GM18502 (cell line): ENCODE results near the gene SLC35E2B.
"Not testable (repeated sequence)": the region's sequence is repeated elsewhere in the genome, so short reads cannot be mapped to it uniquely, and the experiment has no call there.

ENCODE experiments used
- ATAC-seq: cut with Tn5 transposase; IDR thresholded peaks from one replicate; pipeline ENCODE4 v1.9.1; 2021; ENCODE audit warnings: mild to moderate bottlenecking; ENCODE audit not compliant: unreplicated experiment, poor library complexity

Gene SLC35E2B

GRCh38 chr1:1692714-1693647 is at the start of gene SLC35E2B:
Gene SLC35E2B (minus strand): TSS chr1:1692795. CDS start chr1:1676699, 16,096 bp downstream.
- peak; percentile 76 for ATAC-seq

DNA sequence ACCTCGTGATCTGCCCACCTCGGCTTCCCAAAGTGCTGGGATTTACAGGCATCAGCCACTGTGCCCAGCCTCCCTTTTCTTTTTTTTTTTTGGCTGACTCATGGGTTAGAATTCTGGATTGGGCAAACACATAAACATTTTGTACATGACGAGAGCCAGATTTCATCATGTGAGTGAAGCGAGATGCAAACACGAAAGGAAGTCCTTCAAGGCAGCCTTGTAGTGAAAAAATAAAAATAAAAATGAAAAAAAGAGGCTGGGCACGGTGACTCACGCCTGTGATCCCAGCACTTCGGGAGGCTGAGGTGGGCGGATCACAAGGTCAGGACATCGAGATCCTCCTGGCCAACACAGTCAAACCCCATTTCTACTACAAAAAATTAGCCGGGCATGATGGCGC is 48.4 kb upstream of the SLC35E2B start:
- ATAC-seq: not testable (repeated sequence)

GRCh38 chr1:1738799-1739337 is 46.3 kb upstream of the SLC35E2B start:
- ATAC-seq: not testable (repeated sequence)

DNA sequence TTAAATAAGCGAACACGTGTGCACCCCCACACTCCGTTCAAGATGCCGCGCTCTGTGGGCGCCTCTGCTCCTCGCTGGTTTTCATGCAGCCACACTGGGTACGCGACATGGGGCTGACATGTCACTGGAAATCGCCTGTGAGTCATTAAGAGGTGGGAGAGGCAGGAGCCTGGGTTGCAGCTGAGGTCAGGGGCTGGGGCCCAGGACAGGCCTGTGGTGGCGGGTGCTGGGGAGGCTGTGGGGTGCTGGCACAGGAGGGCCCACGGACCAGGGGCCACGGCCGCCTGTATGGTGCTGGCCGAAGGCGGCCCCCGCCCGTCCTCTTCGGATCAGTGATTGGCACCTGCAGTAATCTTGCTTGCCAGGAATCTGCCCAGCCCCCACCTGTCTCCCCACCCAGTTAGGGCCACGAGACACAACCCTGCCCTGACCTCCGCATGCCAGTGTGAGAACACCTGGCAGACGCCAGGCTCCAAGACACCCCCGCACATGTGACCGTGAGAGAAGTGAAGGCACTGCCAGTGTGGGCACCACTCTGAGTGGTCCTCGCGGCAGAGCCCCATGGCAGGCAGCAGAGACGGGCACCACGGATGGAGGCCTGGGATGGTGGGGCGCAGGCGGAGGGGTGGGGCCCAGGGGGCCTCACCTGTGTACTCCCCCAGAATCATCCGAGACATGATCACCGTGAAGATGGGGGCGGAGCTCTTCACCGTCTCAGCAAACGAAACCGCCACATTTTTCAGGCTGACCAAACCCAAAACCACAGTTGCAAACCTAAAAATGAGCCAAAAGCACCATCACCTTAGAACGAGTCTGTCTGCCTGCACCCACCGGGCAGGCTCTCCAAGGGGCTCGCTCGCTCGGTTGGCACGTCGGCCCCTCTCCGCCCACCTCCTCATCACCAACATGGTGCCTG is 45.3 kb upstream of the SLC35E2B start:
- not testable (repeated sequence) for ATAC-seq

- no peak for ATAC-seq
These were observed 39.8 kb upstream of the SLC35E2B start for GRCh38 chr1:1732381-1732780.

- ATAC-seq: no peak
These were observed 38.3 kb upstream of the SLC35E2B start for GRCh38 chr1:1730870-1731269.

DNA sequence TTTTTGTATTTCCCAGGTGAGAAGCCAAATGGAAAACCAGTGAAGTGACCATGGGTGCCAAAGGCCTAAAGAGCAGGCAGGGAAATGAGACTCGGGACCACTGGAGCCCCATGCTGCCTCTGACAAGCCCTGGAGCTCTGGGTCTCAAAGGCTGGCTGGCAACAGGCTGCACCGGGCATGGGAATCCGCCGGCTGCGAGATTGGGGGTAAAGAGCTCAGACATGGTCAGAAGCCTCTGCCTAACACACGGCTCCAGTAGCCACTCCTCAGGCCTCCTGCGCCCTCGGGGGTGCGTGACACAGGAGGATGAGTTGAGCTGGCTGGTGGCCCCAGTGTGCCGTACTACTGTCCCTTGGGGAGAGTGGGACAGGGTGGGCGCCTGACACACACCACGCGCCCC is 37.6 kb upstream of the SLC35E2B start:
- ATAC-seq: not testable (repeated sequence)

- not testable (repeated sequence) for ATAC-seq
These were observed 36.7 kb upstream of the SLC35E2B start for GRCh38 chr1:1729116-1729816.

- ATAC-seq: not testable (repeated sequence)
These were observed 35.9 kb upstream of the SLC35E2B start for GRCh38 chr1:1728308-1729005.

- ATAC-seq: not testable (repeated sequence)
These were observed 34.6 kb upstream of the SLC35E2B start for GRCh38 chr1:1727131-1727651.

DNA sequence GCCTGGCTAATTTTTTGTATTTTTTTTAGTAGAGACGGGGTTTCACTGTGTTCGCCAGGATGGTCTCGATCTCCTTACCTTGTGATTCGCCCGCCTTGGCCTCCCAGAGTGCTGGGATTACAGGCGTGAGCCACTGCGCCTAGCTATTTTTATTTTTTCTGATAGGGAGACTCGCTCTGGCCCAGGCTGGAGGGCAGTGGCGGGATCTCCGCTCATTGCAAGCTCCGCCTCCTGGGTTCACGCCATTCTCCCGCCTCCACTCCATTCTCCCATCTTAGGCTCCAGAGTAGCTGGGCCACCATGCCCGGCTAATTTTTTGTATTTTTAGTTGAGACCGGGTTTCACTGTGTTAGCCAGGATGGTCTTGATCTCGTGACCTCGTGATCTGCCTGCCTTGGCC is 33.5 kb upstream of the SLC35E2B start:
- not testable (repeated sequence) for ATAC-seq

DNA sequence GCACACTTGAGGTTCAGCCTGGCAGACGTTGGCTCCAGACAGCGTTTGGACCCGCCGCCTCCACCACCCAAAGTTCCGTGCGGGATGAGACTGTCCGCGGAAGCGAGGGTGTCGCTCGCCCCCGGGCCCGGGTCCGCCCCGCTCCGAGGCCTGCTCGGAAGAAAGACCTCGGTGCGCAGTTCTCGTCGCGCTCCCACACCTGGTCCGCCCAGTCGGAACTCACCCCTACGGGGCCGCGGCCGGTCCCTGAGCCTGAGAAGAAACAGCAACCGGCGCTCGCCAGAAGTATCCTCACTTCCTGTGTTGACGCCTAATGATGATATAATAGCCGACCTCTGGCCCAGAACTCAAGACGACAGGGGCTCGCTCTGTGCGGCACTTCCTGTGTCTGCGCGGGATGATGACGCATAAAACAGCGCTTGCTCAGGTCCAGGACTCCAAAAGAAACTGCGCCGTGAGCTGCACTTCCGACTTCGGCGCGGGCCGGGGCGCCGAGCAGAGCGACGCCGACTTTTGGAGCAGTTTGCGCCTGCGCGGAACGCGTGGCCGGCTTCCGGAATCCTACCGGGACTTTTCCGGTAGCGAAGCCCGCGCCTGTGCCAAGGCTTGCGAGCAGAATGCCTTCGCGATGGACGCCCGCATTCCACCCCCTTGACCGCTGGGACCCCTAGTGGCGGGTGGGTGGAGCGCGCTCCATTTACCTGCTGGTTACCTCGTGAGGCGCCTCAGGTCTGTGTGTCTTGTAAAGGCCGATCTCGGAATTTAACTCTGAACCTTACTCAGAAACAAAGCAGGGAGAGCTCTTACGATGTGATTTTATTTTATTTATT is 31.7 kb upstream of the SLC35E2B start, which contains the start of gene CDK11A:
Gene CDK11A, minus strand, starts transcription at position 323 of the 830 bp plus-strand sequence. CDS start 1,539 bp downstream, outside the sequence.
- peak; percentile 91 for ATAC-seq

DNA sequence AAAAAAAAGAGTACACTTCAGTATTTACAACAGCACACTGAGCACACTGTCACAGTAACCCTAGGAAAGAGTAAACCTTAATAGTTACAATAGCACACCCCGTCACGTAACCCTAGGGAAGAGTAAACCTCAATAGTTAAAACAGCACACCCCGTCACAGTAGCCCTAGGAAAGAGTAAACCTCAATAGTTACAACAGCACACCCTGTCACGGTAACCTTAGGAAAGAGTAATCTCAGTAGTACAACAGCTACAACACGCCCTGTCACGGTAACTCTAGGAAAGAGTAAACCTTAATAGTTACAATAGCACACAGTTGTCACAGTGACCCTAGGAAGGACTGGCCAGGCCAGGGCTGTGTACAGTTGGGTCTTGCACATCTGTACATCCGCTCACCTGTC is 28.6 kb upstream of the SLC35E2B start:
- ATAC-seq: no peak

GRCh38 chr1:1715109-1715883 is 22.7 kb upstream of the SLC35E2B start:
- ATAC-seq: not testable (repeated sequence)

- not testable (repeated sequence) for ATAC-seq
These were observed 15.3 kb upstream of the SLC35E2B start for GRCh38 chr1:1707897-1708296.

- not testable (repeated sequence) for ATAC-seq
These were observed 14.6 kb upstream of the SLC35E2B start for GRCh38 chr1:1707241-1707640.

- not testable (repeated sequence) for ATAC-seq
These were observed 13.0 kb upstream of the SLC35E2B start for GRCh38 chr1:1705623-1706022.
